Transverse colon (tissue), 4 donors: ENCODE results near the gene MEF2A.

Experiments
- CTCF ChIP-seq, 5 experiments: fragments of 200-600 bp in 3 of 5; fragments of 450-650 bp in 2 of 5; sonication (generic) in 3 of 5; IDR thresholded peaks; 1 replicate in 2 of 5; 2 replicates in 3 of 5; pipeline ENCODE4 v1.5.1; 2016 to 2017; ENCODE audit warnings: antibody characterized with exemption in 5 of 5, inconsistent platforms in 3 of 5, mild to moderate bottlenecking in 2 of 5, moderate library complexity in 1 of 5
- EP300 ChIP-seq: sonication (generic); formaldehyde crosslinking; IDR thresholded peaks from one replicate; pipeline ENCODE4 v1.6.1; 2017; ENCODE audit warnings: antibody characterized with exemption, low read depth
- POLR2A ChIP-seq: fragments of 450-650 bp; IDR thresholded peaks from one replicate; pipeline ENCODE4 v1.6.1; 2016; ENCODE audit warnings: antibody characterized with exemption, mild to moderate bottlenecking, moderate library complexity
- POLR2AphosphoS5 ChIP-seq, 3 donors: sonication (generic); formaldehyde crosslinking; IDR thresholded peaks; one replicate each; pipeline ENCODE4 v1.6.1; 2016; ENCODE audit warnings: antibody characterized with exemption in 3 of 3

- no peak for TF ChIP-seq POLR2A
- TF ChIP-seq CTCF (IDR thresholded peaks at IDR 0.05), result no peak
- TF ChIP-seq EP300, result no peak
- no peak for TF ChIP-seq POLR2AphosphoS5 (IDR thresholded peaks at IDR 0.05)
Observed at GRCh38 chr15:99741835-99742234, 176.1 kb downstream of the MEF2A start.
